HEK293 (cell line): ENCODE results near the gene SNCB.
A peak's percentile ranks its signal among the peaks of the same experiment; 100 is the strongest.

Experiments used
- CTCF ChIA-PET: fragments of 350-600 bp; formaldehyde crosslinking; extraction: SDS; loops from one replicate; lab custom pipeline; 2021; ENCODE audit warnings: antibody characterized with exemption; lab: Yijun Ruan, JAX
- POLR2A ChIA-PET: fragments of 300-600 bp; formaldehyde crosslinking; extraction: SDS; loops from one replicate; lab custom pipeline; 2020; ENCODE audit warnings: antibody characterized with exemption, inconsistent platforms; lab: Yijun Ruan, JAX
- H3K27ac ChIP-seq: fragments of 200-500 bp; sonication (Bioruptor generic); 2 replicates; pipeline ENCODE4 v1.5.1; 2014; ENCODE audit warnings: low read depth, low read length, control low read depth, inconsistent platforms; ENCODE audit errors: extremely low read depth
- H3K36me3 ChIP-seq, 2 experiments: fragments of 200-500 bp in 1 of 2; sonication (Bioruptor generic) in 1 of 2; 1 replicate in 1 of 2; 2 replicates in 1 of 2; pipeline ENCODE4 v1.5.1; 2014 to 2017; ENCODE audit warnings: inconsistent platforms in 2 of 2, low read length in 2 of 2; ENCODE audit not compliant: control insufficient read depth in 2 of 2, insufficient read depth in 1 of 2
- H3K4me1 ChIP-seq: fragments of 200-500 bp; sonication (Bioruptor generic); 2 replicates; pipeline ENCODE4 v1.5.1; 2014; ENCODE audit warnings: mild to moderate bottlenecking, low read length, inconsistent platforms; ENCODE audit not compliant: control insufficient read depth, insufficient read depth
- H3K4me3 ChIP-seq: 2 replicates; pipeline ENCODE4 v1.5.1; 2011; ENCODE audit warnings: low read depth, mild to moderate bottlenecking, control low read depth, low read length, moderate library complexity
- H3K9me3 ChIP-seq: fragments of 200-500 bp; sonication (Bioruptor generic); 2 replicates; pipeline ENCODE4 v1.5.1; 2014; ENCODE audit warnings: low read depth, low read length, inconsistent platforms; ENCODE audit not compliant: control insufficient read depth, insufficient read depth
- EGR2 ChIP-seq: fragments of 450-650 bp; formaldehyde crosslinking; IDR thresholded peaks from 2 replicates; pipeline ENCODE4 v1.5.1; 2016; ENCODE audit warnings: low read depth, missing biosample characterization, missing genetic modification characterization
- GLI2 ChIP-seq: fragments of 450-650 bp; formaldehyde crosslinking; IDR thresholded peaks from 2 replicates; pipeline ENCODE4; 2017; ENCODE audit warnings: missing biosample characterization, missing genetic modification characterization, low read depth, borderline replicate concordance
- GLIS2 ChIP-seq: fragments of 450-650 bp; formaldehyde crosslinking; IDR thresholded peaks from 2 replicates; pipeline ENCODE4 v1.5.1; 2016; ENCODE audit warnings: missing biosample characterization, missing genetic modification characterization
- KLF8 ChIP-seq: fragments of 450-650 bp; formaldehyde crosslinking; IDR thresholded peaks from 2 replicates; pipeline ENCODE4 v1.5.1; 2016; ENCODE audit warnings: missing biosample characterization, missing genetic modification characterization
- OVOL3 ChIP-seq: fragments of 450-650 bp; formaldehyde crosslinking; IDR thresholded peaks from 2 replicates; pipeline ENCODE4 v1.5.1; 2016; ENCODE audit warnings: missing biosample characterization, missing genetic modification characterization
- RBAK ChIP-seq: fragments of 450-650 bp; formaldehyde crosslinking; IDR thresholded peaks from 2 replicates; pipeline ENCODE4 v1.5.1; 2016; ENCODE audit warnings: missing biosample characterization, missing genetic modification characterization
- ZFHX2 ChIP-seq: fragments of 450-650 bp; formaldehyde crosslinking; conservative IDR thresholded peaks from 2 replicates; pipeline ENCODE4 v1.5.1; 2016; ENCODE audit warnings: missing biosample characterization, missing genetic modification characterization
- ZIC2 ChIP-seq: fragments of 450-650 bp; formaldehyde crosslinking; IDR thresholded peaks from 2 replicates; pipeline ENCODE4 v1.5.1; 2016; ENCODE audit warnings: missing biosample characterization, missing genetic modification characterization
- ZNF132 ChIP-seq: fragments of 450-650 bp; formaldehyde crosslinking; IDR thresholded peaks from 2 replicates; pipeline ENCODE4 v1.5.1; 2017; ENCODE audit warnings: missing biosample characterization, missing genetic modification characterization, borderline replicate concordance
- ZNF146 ChIP-seq: fragments of 450-650 bp; formaldehyde crosslinking; IDR thresholded peaks from 2 replicates; pipeline ENCODE4 v1.5.1; 2016; ENCODE audit warnings: missing biosample characterization, missing genetic modification characterization
- ZNF24 ChIP-seq: fragments of 450-650 bp; formaldehyde crosslinking; IDR thresholded peaks from 2 replicates; pipeline ENCODE4 v1.5.1; 2016; ENCODE audit warnings: missing biosample characterization, missing genetic modification characterization
- ZNF266 ChIP-seq: fragments of 450-650 bp; formaldehyde crosslinking; IDR thresholded peaks from 2 replicates; pipeline ENCODE4 v1.5.1; 2016; ENCODE audit warnings: missing biosample characterization, missing genetic modification characterization, low read depth
- ZNF280D ChIP-seq: fragments of 450-650 bp; formaldehyde crosslinking; IDR thresholded peaks from 2 replicates; pipeline ENCODE4 v1.5.1; 2016; ENCODE audit warnings: missing biosample characterization, missing genetic modification characterization
- ZNF311 ChIP-seq: fragments of 450-650 bp; formaldehyde crosslinking; IDR thresholded peaks from 2 replicates; pipeline ENCODE4 v1.5.1; 2017; ENCODE audit warnings: missing biosample characterization, missing genetic modification characterization, borderline replicate concordance
- ZNF416 ChIP-seq: fragments of 450-650 bp; formaldehyde crosslinking; IDR thresholded peaks from 2 replicates; pipeline ENCODE4 v1.5.1; 2016; ENCODE audit warnings: missing biosample characterization, missing genetic modification characterization
- ZNF645 ChIP-seq: fragments of 450-650 bp; formaldehyde crosslinking; IDR thresholded peaks from 2 replicates; pipeline ENCODE4; 2016; ENCODE audit warnings: missing biosample characterization, missing genetic modification characterization
- ZNF830 ChIP-seq: fragments of 450-650 bp; IDR thresholded peaks from 2 replicates; pipeline ENCODE4 v1.5.0; 2018; ENCODE audit warnings: missing biosample characterization, missing genetic modification characterization, low read depth, mild to moderate bottlenecking, moderate library complexity
- ZXDB ChIP-seq: fragments of 450-650 bp; formaldehyde crosslinking; IDR thresholded peaks from 2 replicates; pipeline ENCODE4 v1.5.1; 2016; ENCODE audit warnings: missing biosample characterization, missing genetic modification characterization
- TF ChIP-seq, protein P1 (sequence below): fragments of 450-650 bp; formaldehyde crosslinking; IDR thresholded peaks from 2 replicates; pipeline ENCODE4 v1.5.1; 2016; ENCODE audit warnings: missing biosample characterization, missing genetic modification characterization

The SNCB gene

GRCh38 chr5:176656467-176656990 is 26.2 kb upstream of the SNCB start (continued):
- TF ChIP-seq ZNF280D (tag by site-specific recombination) (no peak), ZNF146 (tag by site-specific recombination) (no peak), GLI2 (tag by site-specific recombination) (no peak), ZNF645 (tag by site-specific recombination) (no peak), ZNF24 (tag by site-specific recombination) (no peak), OVOL3 (tag by site-specific recombination) (no peak), ZNF416 (tag by site-specific recombination) (no peak), ZNF311 (tag by site-specific recombination) (no peak)
- TF ChIP-seq, protein P1, sequence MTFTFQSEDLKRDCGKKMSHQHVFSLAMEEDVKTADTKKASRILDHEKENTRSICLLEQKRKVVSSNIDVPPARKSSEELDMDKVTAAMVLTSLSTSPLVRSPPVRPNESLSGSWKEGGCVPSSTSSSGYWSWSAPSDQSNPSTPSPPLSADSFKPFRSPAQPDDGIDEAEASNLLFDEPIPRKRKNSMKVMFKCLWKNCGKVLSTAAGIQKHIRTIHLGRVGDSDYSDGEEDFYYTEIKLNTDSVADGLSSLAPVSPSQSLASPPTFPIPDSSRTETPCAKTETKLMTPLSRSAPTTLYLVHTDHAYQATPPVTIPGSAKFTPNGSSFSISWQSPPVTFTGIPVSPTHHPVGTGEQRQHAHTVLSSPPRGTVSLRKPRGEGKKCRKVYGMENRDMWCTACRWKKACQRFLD (tag by site-specific recombination) = no peak

- Histone ChIP-seq H3K27ac (no peak overlapping the region), H3K9me3 (no peaks in the 10 kb centered on the region), H3K36me3 (peaks cover 4 to 16% of the 10 kb centered on the region in 2 experiments; a peak in 2 of 3 replicates), H3K4me3 (no peak overlapping the region), H3K4me1 (no peaks in the 10 kb centered on the region)
- TF ChIP-seq GLIS2 (tag by site-specific recombination) (0 out of 2 replicates have a peak, but pooled peaks have one; percentile 2), ZFHX2 (tag by site-specific recombination) (peak; percentile 85), EGR2 (tag by site-specific recombination) (peak; percentile 83), ZIC2 (tag by site-specific recombination) (peak; percentile 93), KLF8 (tag by site-specific recombination) (no peak)
- POLR2A ChIA-PET = no interaction called here
- CTCF ChIA-PET = no interaction called here
Observed at GRCh38 chr5:176654856-176655255, 24.5 kb upstream of the SNCB start.

DNA sequence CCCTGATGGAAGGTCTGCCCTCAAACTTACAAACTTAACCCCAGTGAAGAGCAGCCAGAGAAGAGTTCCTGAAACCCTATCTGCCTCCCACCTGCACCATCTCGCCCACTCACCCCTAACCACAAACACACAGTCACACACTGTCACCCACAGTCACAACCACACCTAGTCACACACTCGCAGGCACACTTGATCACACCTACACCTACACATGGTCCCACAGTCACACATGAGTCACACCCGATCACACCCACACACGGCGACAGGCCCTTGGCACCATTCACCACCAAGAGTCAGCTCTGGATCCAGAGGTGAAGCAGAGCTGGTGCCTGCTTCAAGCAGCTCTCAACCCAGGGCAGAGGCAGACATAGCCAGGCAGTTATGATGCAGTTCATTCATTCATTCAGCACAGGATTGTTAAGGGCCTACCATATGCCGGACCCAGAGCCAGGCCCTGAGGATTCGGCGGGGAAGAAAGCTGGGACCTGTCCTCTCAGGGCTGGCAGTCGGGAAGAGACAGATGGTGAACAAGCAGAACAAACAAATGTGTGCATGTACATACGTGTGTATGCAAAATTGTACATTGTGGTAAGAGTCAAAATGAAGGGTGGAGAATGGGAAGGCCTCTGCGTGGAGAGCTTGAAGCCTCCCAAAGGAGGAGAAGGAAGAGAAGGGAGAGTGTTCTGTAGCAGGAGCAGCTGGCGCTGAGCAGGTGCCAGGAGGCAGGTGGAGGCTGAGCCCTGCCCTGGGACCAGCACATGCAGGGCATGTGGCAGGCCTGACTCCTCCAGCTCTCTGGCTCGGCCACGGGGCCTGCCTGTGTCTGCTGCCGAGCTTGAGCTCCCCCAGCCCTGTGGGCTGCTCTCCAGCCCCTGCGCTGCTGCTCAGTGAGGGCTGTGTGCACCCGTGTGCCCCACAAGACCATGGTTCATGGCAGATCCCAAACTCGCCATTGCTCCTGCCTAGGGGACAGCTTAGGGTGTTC is 23.4 kb upstream of the SNCB start:
- Histone ChIP-seq H3K27ac (no peak overlapping the region), H3K4me1 (no peaks in the 10 kb centered on the region), H3K4me3 (no peak overlapping the region), H3K36me3 (peaks cover 4 to 16% of the 10 kb centered on the region in 2 experiments; a peak in 2 of 3 replicates), H3K9me3 (no peaks in the 10 kb centered on the region)
- ChIA-PET POLR2A (interaction anchor here (0.6 kb wide), 1 partner anchor 205 kb away, joined by 3 read pairs; no protein-coding TSS in a partner anchor), CTCF (interaction anchor here (0.7 kb wide), 1 partner anchor 457 kb away, joined by 6 read pairs; no protein-coding TSS in a partner anchor)
- TF ChIP-seq ZNF266 (tag by site-specific recombination) = no peak
- no peak for TF ChIP-seq KLF8 (tag by site-specific recombination)
- TF ChIP-seq ZNF830 (tag by site-specific recombination) = no peak
- TF ChIP-seq ZNF280D (tag by site-specific recombination) = no peak
- no peak for TF ChIP-seq ZNF132
- no peak for TF ChIP-seq ZXDB (tag by site-specific recombination)
- 0 out of 2 replicates have a peak, but pooled peaks have one; percentile 33 for TF ChIP-seq RBAK (tag by site-specific recombination)
